GM23248 (cell line): ENCODE data around the gene ZNF445. TPM values are rescaled to one million over a fixed set of nuclear protein-coding genes. Genes with fewer than 3 reads are reported as not detected.

ENCODE experiments used
- DNase-seq: peaks from one replicate; pipeline ENCODE4 v3.0.0-alpha.2; 2015
- H2AFZ ChIP-seq: fragments of 200-600 bp; sonication (generic); 2 replicates; pipeline ENCODE4 v1.6.1; 2016; ENCODE audit warnings: antibody characterized with exemption
- H3F3A ChIP-seq: fragments of 200-600 bp; sonication (generic); 2 replicates; pipeline ENCODE4 v1.6.1; 2016; ENCODE audit warnings: mild to moderate bottlenecking, antibody characterized with exemption, mixed run types; ENCODE audit not compliant: insufficient read depth
- H3K27ac ChIP-seq: fragments of 200-600 bp; sonication (generic); 2 replicates; pipeline ENCODE4 v1.5.1; 2016; ENCODE audit warnings: mild to moderate bottlenecking
- H3K27me3 ChIP-seq: fragments of 200-600 bp; sonication (generic); replicated peaks from 2 replicates; pipeline ENCODE4 v1.6.1; 2016; ENCODE audit warnings: mild to moderate bottlenecking; ENCODE audit not compliant: insufficient read depth
- H3K36me3 ChIP-seq: fragments of 200-600 bp; sonication (generic); 2 replicates; pipeline ENCODE4 v1.6.1; 2016; ENCODE audit warnings: low read depth, mild to moderate bottlenecking
- H3K4me1 ChIP-seq: fragments of 200-600 bp; sonication (generic); 2 replicates; pipeline ENCODE4 v1.6.1; 2016; ENCODE audit warnings: mild to moderate bottlenecking; ENCODE audit not compliant: insufficient read depth
- H3K4me2 ChIP-seq: fragments of 200-600 bp; sonication (generic); one replicate; pipeline ENCODE4 v1.6.1; 2016; ENCODE audit warnings: mild to moderate bottlenecking; ENCODE audit not compliant: unreplicated experiment
- H3K4me3 ChIP-seq: fragments of 200-600 bp; sonication (generic); 2 replicates; pipeline ENCODE4 v1.5.1; 2016; ENCODE audit warnings: mild to moderate bottlenecking
- H3K79me2 ChIP-seq: fragments of 200-600 bp; sonication (generic); 2 replicates; pipeline ENCODE4 v1.6.1; 2016; ENCODE audit warnings: mild to moderate bottlenecking; ENCODE audit not compliant: insufficient read depth
- H3K9ac ChIP-seq: fragments of 200-600 bp; sonication (generic); 2 replicates; pipeline ENCODE4 v1.6.1; 2016; ENCODE audit warnings: mild to moderate bottlenecking
- H3K9me2 ChIP-seq: fragments of 200-600 bp; sonication (generic); 2 replicates; pipeline ENCODE4 v1.6.1; 2016; ENCODE audit warnings: mixed run types, mild to moderate bottlenecking, moderate library complexity; ENCODE audit not compliant: insufficient read depth
- H3K9me3 ChIP-seq: fragments of 200-600 bp; sonication (generic); one replicate; pipeline ENCODE4 v1.6.1; 2017; ENCODE audit warnings: low read depth
- H4K20me1 ChIP-seq: fragments of 200-600 bp; sonication (generic); 2 replicates; pipeline ENCODE4 v1.6.0; 2016; ENCODE audit not compliant: insufficient read depth
- EZH2 ChIP-seq: fragments of 200-600 bp; sonication (generic); IDR thresholded peaks from 2 replicates; pipeline ENCODE4 v1.6.1; 2018; ENCODE audit warnings: antibody characterized with exemption, mild to moderate bottlenecking; ENCODE audit not compliant: insufficient read depth, poor library complexity, severe bottlenecking
- EZH2phosphoT487 ChIP-seq: fragments of 200-600 bp; sonication (generic); IDR thresholded peaks from 2 replicates; pipeline ENCODE4 v1.6.1; 2018; ENCODE audit warnings: antibody characterized with exemption, moderate library complexity, mild to moderate bottlenecking, low read depth; ENCODE audit not compliant: insufficient read depth
- WGBS, 2 experiments: methylation state at CpG; one replicate each; pipeline ENCODE4 v1.1.6; 2015 to 2017; ENCODE audit warnings: low lambda C conversion rate in 2 of 2, low coverage in 1 of 2; ENCODE audit errors: missing lambda C conversion rate in 2 of 2; 5-methylcytosine and 5-hydroxymethylcytosine counted together
- in situ Hi-C: fragments of 300-500 bp; cut with MboI; formaldehyde crosslinking; loops from 2 replicates; pipeline ENCODE4 v1.15.0; 2020
- polyA plus RNA-seq: library from polyadenylated mRNA; unstranded; fragments of >200 nt; fragmentation: Nextera tagmentation; extraction: Ambion mirVana; gene quantifications from 2 replicates; pipeline ENCODE4 v1.2.1, GENCODE V29; 2016
- total RNA-seq: library from RNA; depleted of rRNA; stranded (reverse); fragments of >200 nt; shearing (Covaris generic); gene quantifications from 2 replicates; pipeline ENCODE4 v1.2.3, GENCODE V29; 2014

The ZNF445 gene
- total and polyA plus RNA-seq, 2 experiments from 2014 or later, result 2.2 to 5.9 TPM

DNA sequence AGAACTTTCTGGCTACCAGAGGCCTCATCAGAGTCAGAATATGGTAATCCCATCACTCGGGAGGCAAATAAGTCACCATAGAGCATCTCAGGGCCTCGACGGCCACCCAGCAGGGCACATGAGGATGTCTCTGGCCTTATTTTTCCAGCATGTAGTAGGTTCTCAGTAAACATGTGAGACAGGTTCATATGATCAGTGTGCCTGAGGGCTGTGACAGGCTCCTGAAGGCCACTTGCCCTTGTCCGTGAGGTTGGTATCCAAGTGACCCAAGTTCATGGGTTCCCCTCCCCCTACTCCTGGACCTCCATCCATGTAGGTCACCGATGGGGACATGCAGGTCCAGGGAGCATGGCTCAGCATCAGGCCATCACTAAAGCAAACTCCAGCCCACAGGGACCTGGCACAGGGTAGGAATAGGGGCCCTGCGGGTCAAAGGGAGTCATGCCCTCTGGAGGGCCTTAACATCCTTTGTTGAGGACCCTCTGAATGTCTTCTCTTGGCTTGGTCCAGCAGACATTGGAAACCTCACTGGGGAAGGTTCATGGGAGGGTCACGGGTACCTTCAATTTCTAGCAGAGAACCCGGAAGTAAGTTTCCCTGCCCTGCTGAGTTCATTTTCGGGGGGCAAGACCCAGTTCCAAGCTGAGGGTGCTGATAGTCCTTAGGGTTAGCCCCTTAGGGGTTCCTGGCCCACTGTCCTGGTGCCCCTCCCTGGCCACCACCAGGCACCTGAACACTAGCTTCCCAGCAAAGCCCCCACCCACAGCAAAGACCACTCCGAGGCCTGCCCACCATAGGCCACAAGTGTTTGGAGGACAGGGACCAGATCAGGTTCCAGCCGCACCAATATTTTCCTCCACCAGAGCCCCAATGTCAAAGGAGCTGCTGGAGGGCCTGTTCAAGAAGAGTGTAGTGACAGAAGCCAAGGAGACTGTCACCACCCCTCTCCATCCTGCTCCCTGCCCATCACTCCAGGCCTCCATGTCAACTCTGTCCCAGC lies 61.1 kb downstream of the ZNF445 start:
- H3K27me3 ChIP-seq, result no peaks in the 10 kb centered on the region
- no peaks in the 10 kb centered on the region for H3F3A ChIP-seq
- H3K4me2 ChIP-seq, result no peak overlapping the region
- H3K36me3 ChIP-seq, result no peaks in the 10 kb centered on the region
- in situ Hi-C loops, result no loop called here
- H3K4me3 ChIP-seq, result no peak overlapping the region
- H3K9ac ChIP-seq, result no peak overlapping the region
- H3K27ac ChIP-seq, result no peak overlapping the region
- no peak for DNase-seq
- no peaks in the 10 kb centered on the region for H4K20me1 ChIP-seq
- TF ChIP-seq EZH2phosphoT487, result no peak
- TF ChIP-seq EZH2, result no peak
- H3K4me1 ChIP-seq, result no peaks in the 10 kb centered on the region
- no peak overlapping the region for H2AFZ ChIP-seq
- H3K9me3 ChIP-seq, result no peaks in the 10 kb centered on the region
- no peaks in the 10 kb centered on the region for H3K79me2 ChIP-seq
- WGBS, 2 experiments, result 64 to 75% methylated on average over 11 of the region's 11 CpGs
- no peaks in the 10 kb centered on the region for H3K9me2 ChIP-seq

DNA sequence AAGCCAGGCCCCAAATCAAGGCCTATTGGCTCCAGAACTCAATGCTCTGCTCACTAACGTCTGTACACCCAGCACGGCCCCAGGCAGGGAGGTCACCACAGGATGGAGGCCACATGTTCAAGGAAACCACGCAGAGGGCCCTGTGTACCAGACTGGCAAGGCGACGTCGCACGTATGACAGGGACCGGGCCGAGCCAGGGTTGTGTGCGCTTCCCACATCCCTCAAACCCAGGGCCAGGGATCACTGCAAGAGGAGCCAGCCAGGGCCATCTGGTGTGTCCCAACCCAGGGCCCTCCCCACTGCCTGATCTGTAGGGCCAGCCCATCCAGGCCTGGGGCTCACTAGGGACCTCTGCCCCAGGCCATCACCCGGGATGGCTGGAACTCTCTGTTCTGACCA lies 62.0 kb downstream of the ZNF445 start:
- no peaks in the 10 kb centered on the region for H4K20me1 ChIP-seq
- no peaks in the 10 kb centered on the region for H3K36me3 ChIP-seq
- H3K27ac ChIP-seq, result no peak overlapping the region
- H3K9me3 ChIP-seq, result no peaks in the 10 kb centered on the region
- no peaks in the 10 kb centered on the region for H3K9me2 ChIP-seq
- no peak for DNase-seq
- no peak for TF ChIP-seq EZH2phosphoT487
- TF ChIP-seq EZH2, result no peak
- H3K27me3 ChIP-seq, result no peaks in the 10 kb centered on the region
- no peak overlapping the region for H3K9ac ChIP-seq
- H3K4me1 ChIP-seq, result no peaks in the 10 kb centered on the region
- in situ Hi-C loops, result no loop called here
- H3K4me3 ChIP-seq, result no peak overlapping the region
- 76 to 79% methylated on average over 10 to 11 of the region's 11 CpGs for WGBS, 2 experiments
- no peaks in the 10 kb centered on the region for H3F3A ChIP-seq
- H3K4me2 ChIP-seq, result no peak overlapping the region
- no peaks in the 10 kb centered on the region for H3K79me2 ChIP-seq
- H2AFZ ChIP-seq, result no peak overlapping the region

DNA sequence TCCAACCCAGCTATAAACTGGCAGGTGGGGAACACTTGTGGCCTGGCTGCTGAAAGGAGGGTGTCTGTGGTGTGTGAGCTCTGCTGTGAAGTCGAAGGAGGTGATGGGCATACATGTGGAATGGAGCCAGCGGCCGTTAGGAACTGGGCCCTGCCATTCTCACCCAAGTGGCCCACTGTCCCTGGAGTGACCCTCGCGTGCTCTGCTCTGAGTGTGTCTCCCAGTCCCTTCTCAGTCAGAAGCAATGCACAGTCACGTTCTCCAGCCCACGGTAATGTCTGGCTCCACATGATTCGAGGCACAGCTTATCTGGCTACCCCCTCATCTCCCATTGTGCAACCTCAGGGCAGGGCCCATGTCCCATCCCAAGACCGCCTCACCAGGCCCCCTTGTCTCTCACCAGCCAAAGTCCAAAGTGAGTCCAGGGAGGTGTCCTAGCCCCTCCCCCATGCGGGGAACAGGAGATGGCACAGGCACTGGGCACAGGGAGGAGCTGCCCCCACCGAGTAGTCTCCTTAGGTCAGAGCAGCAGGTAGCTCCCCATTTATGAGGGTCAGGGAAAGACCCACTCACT lies 62.9 kb downstream of the ZNF445 start:
- H3K36me3 ChIP-seq, result no peaks in the 10 kb centered on the region
- TF ChIP-seq EZH2 (no peak), EZH2phosphoT487 (no peak)
- no peak overlapping the region for H3K27ac ChIP-seq
- no peak for DNase-seq
- in situ Hi-C loops, result no loop called here
- H3K79me2 ChIP-seq, result no peaks in the 10 kb centered on the region
- WGBS, 2 experiments, result 63 to 64% methylated on average over 11 of the region's 11 CpGs
- H2AFZ ChIP-seq, result no peak overlapping the region
- no peaks in the 10 kb centered on the region for H3K27me3 ChIP-seq
- no peak overlapping the region for H3K4me3 ChIP-seq
- no peaks in the 10 kb centered on the region for H4K20me1 ChIP-seq
- no peaks in the 10 kb centered on the region for H3F3A ChIP-seq
- no peaks in the 10 kb centered on the region for H3K4me1 ChIP-seq
- no peaks in the 10 kb centered on the region for H3K9me3 ChIP-seq
- H3K9ac ChIP-seq, result no peak overlapping the region
- no peak overlapping the region for H3K4me2 ChIP-seq
- no peaks in the 10 kb centered on the region for H3K9me2 ChIP-seq

DNA sequence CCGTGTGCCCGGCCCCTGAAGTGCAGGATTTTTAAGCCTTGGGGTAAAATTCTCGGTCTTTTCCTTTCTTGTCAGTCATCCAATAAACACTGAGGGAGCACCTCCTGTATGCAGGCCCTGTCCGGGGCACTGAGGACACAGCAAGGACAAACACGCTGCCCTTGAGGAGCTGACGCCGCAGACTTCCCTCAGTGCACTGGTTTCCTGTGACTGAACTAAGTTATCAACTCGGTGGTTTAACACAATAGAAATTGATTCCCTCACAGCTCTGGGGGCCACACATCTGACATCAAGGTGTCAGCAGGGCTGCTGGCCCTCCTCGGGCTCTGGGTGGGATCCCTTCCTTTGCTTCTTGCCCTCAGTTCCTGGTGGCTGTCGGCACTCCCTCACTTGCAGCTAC lies 65.1 kb downstream of the ZNF445 start:
- Histone ChIP-seq H3K9ac (no peak overlapping the region), H2AFZ (no peak overlapping the region), H3F3A (no peaks in the 10 kb centered on the region), H3K27ac (no peak overlapping the region), H3K36me3 (no peaks in the 10 kb centered on the region), H3K4me3 (no peak overlapping the region), H3K27me3 (no peaks in the 10 kb centered on the region), H3K9me2 (no peaks in the 10 kb centered on the region), H3K79me2 (no peaks in the 10 kb centered on the region), H3K4me2 (no peak overlapping the region), H4K20me1 (no peaks in the 10 kb centered on the region), H3K9me3 (no peaks in the 10 kb centered on the region), H3K4me1 (no peaks in the 10 kb centered on the region)
- TF ChIP-seq EZH2phosphoT487 (no peak), EZH2 (no peak)
- in situ Hi-C loops, result no loop called here
- no peak for DNase-seq
- WGBS, 2 experiments, result 68 to 72% methylated on average over 10 of the region's 10 CpGs
